ENCODE results near the gene SMARCC1.

The SMARCC1 gene

GRCh38 chr3:47580481-47580880 lies 201.2 kb downstream of the SMARCC1 start:
- no peak for DNase-seq

DNA sequence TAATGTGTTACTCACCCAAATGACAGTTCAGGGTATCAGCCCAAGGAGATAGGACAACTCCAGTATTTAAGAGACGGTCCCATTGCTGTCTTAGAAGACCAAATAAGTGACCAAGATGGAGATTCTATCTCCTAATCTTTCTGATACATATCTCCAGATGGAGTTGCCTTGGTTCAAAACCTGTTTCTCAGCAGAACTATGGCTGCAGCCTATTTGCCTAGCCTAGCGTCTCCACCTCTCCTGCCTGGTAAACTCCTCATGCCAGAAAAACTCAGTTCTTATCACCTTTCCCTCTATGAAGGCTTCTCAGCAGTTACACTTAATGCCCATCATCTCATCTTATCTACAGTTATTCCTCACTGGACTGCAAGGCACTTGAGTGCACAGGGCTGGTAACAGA lies 201.8 kb downstream of the SMARCC1 start:
- no peak for DNase-seq

GRCh38 chr3:47578691-47579632 lies 202.7 kb downstream of the SMARCC1 start, which contains the start of gene CSPG5:
Gene CSPG5, minus strand, starts transcription at chr3:47578865. Its CDS starts 172 bp downstream, at chr3:47578693.
- no peak for DNase-seq

- peak; percentile 55 for DNase-seq
Observed at GRCh38 chr3:47578119-47578632, 203.5 kb downstream of the SMARCC1 start.

- DNase-seq = no peak
Observed at GRCh38 chr3:47577583-47578118, 204.0 kb downstream of the SMARCC1 start.

- no peak for DNase-seq
Observed at GRCh38 chr3:47573190-47574172, 208.2 kb downstream of the SMARCC1 start.

- no peak for DNase-seq
Observed at GRCh38 chr3:47571391-47572175, 210.1 kb downstream of the SMARCC1 start.

- DNase-seq = peak; percentile 27
Observed at GRCh38 chr3:47568901-47569300, 212.8 kb downstream of the SMARCC1 start.

- no peak for DNase-seq
Observed at GRCh38 chr3:47567149-47567548, 214.5 kb downstream of the SMARCC1 start.

- DNase-seq = no peak
Observed at GRCh38 chr3:47566667-47567066, 215.0 kb downstream of the SMARCC1 start.

GRCh38 chr3:47565734-47566550 lies 215.8 kb downstream of the SMARCC1 start:
- DNase-seq = no peak

DNA sequence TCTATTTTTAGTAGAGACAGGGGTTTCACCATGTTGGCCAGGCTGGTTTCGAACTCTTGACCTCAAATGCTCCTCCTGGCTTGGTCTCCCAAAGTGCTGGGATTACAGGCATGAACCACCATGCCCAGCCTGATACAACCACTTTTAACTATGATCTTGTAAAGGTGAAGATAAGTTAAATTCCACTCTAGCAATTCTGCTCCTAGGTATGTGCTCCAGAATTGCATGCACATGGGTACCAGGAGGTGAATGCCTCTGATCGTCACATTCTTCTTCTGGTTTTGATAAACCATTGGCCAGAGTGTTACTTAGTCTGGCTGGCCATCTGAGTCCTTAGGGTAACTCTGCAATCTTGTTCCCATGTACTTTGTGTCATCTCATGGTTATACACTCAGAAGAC lies 225.3 kb downstream of the SMARCC1 start:
- no peak for DNase-seq

DNA sequence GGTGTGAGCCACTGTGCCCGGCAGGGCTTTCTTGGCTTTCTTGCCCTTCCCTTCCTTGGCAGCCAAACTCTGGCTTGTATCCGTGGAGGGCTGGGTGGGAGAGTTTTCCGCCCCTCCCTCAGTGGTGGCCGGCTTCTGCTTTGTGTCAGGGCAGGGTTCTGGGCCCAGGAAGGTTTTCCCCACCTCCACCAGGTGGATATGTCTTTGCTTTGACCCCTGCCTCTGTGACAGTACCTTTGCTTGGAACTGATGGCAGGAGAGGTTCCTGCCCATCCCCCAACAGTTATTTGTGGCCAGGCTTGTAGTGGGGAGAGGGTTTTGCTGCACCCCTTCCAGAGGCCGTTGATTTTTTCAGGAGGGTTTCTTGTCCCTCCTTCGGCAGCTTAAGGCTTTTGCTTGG lies 227.4 kb downstream of the SMARCC1 start:
- DNase-seq = no peak

DNA sequence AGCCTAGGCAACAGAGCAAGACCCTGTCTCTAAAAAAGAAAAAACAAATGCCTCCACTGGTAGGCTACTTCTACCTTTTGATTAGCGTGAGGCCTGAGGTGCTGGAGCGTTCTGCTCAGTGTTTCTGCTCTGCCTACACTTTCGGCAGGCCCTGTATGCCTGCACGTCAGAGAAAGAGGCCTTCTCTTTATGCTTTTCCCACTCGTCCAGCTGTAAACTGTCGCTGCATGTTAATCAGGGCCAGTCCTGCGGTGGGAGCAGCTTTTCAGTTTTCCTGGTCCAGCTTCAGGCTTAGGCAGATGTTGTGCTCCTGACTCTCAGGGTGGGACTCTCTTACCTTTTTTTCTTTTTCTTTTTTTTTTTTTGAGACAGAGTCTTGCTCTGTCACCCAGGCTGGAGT lies 228.3 kb downstream of the SMARCC1 start:
- DNase-seq = no peak

DNA sequence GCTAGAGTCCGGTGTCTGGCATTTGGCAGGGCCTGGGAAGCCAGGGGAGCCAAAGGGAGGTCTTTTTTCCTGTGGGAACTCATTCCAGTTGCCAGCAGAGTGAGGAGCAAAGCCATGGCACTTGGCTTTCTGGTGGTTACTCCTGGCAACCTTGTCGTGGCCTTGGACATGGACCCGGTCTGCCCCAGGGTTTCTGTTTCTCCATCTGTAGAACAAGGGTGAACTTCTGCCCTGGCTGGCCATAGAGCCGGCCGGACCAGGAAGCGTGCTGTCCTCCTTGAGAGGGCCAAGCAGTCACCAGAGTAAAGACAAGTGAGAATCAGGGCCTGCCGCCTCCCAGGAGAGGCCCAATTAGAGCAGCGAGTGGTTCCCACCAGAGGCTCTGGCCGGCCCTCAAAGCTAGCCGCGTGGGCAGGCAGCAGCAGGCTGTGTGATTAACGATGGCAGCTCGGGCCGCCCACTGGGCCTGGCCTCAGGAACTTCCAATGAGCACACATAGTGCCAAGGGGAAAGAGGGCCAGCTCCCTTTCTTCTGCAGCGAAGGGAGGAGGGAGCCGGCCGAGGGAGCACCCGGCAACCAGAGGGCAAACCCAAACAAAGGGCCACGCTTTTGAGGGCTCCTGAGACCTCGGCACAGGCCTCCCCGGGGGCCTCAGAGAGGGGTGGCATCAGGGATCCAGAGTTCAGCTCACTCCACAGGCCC lies 239.1 kb downstream of the SMARCC1 start:
- no peak for DNase-seq

- DNase-seq = no peak
Observed at GRCh38 chr3:47541583-47542108, 240.0 kb downstream of the SMARCC1 start.

DNA sequence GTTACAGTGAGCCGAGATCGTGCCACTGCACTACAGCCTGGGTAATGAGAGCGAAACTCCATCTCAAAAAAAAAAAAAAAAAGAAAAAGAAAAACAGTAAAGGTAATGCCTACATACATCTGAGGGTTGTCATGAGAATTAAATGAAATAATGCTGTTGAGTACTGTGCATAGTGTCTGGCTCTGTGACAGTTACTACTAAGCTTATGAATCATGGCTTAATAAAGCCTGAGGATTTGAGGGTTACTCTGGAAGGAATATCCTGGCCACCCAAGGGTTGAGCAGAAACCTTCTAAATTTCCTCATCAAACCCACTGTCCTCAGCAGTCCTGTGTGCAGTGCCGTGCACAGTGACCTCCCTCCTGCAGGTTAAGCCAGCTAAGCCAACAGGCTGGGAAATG lies 241.4 kb downstream of the SMARCC1 start:
- DNase-seq = no peak

DNA sequence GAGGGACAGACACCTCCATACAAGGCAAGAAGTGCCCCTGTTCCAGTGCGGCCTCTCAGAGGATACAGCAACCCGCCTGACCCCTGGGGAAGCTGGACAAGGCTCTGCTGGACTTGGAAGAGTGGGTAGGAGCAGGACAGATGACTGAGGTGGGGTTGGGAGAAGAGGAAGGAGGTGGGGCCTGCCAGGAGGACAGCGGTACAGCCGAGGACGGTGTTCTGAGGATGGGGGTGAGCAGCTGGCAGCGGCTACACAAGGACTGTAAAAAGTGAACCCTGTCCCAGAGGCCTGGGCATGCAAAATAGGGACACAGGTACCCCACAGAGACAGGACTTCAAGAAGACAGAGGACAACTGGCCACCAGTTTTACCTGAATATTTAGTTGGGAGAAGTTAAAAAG lies 244.7 kb downstream of the SMARCC1 start:
- no peak for DNase-seq

- no peak for DNase-seq
Observed at GRCh38 chr3:47536221-47536891, 245.3 kb downstream of the SMARCC1 start.
